Body of pancreas (tissue), 4 donors: ENCODE measurements around the gene CDH15.

ENCODE experiments used
- POLR2A ChIP-seq, 3 donors: fragments of 450-650 bp; IDR thresholded peaks; one replicate each; pipeline ENCODE4 v1.6.1; 2016; ENCODE audit warnings: antibody characterized with exemption in 3 of 3, mild to moderate bottlenecking in 2 of 3
- TF ChIP-seq, protein P1 (sequence below), 7 experiments: fragments of 450-650 bp in 4 of 7; fragments of 200-600 bp in 3 of 7; sonication (generic) in 3 of 7; IDR thresholded peaks; one replicate each; pipeline ENCODE4 v1.5.1; 2016 to 2019; ENCODE audit warnings: antibody characterized with exemption in 7 of 7

DNA sequence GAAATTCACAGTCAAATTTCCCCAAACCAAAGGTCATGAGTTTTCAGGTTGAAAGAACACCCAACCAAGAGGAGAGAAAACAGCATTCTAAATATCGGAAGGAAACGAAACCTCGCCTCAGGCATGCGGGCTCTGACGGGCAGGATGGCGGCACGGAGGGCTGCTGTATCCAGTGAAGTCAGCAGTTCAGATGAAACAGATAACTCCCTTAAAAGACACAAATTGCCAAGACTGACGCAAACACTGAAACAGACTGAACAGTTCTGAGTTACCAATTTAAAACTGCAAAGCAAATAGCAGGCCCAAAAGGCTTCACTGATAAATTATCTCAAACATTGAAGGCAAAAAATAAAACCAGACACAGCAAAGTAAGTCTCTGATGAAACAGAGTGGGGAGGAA, 20.6 kb upstream of the CDH15 start:
- no peak for TF ChIP-seq POLR2A (IDR thresholded peaks at IDR 0.05)
- TF ChIP-seq, protein P1, sequence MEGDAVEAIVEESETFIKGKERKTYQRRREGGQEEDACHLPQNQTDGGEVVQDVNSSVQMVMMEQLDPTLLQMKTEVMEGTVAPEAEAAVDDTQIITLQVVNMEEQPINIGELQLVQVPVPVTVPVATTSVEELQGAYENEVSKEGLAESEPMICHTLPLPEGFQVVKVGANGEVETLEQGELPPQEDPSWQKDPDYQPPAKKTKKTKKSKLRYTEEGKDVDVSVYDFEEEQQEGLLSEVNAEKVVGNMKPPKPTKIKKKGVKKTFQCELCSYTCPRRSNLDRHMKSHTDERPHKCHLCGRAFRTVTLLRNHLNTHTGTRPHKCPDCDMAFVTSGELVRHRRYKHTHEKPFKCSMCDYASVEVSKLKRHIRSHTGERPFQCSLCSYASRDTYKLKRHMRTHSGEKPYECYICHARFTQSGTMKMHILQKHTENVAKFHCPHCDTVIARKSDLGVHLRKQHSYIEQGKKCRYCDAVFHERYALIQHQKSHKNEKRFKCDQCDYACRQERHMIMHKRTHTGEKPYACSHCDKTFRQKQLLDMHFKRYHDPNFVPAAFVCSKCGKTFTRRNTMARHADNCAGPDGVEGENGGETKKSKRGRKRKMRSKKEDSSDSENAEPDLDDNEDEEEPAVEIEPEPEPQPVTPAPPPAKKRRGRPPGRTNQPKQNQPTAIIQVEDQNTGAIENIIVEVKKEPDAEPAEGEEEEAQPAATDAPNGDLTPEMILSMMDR (IDR thresholded peaks at IDR 0.05), result no peak
